Astrocyte (in vitro differentiated cells and primary cell): ENCODE data around the gene DUSP28.

Experiments used
- CTCF ChIP-seq: IDR thresholded peaks from 2 replicates; pipeline ENCODE4 v1.5.1; 2011; ENCODE audit warnings: low read depth, mild to moderate bottlenecking, inconsistent platforms, low read length, moderate library complexity; ENCODE audit not compliant: insufficient read depth
- EZH2 ChIP-seq: IDR thresholded peaks from 2 replicates; pipeline ENCODE4 v1.6.1; 2012; ENCODE audit warnings: mild to moderate bottlenecking, low read length, inconsistent platforms; ENCODE audit not compliant: insufficient read depth

DNA sequence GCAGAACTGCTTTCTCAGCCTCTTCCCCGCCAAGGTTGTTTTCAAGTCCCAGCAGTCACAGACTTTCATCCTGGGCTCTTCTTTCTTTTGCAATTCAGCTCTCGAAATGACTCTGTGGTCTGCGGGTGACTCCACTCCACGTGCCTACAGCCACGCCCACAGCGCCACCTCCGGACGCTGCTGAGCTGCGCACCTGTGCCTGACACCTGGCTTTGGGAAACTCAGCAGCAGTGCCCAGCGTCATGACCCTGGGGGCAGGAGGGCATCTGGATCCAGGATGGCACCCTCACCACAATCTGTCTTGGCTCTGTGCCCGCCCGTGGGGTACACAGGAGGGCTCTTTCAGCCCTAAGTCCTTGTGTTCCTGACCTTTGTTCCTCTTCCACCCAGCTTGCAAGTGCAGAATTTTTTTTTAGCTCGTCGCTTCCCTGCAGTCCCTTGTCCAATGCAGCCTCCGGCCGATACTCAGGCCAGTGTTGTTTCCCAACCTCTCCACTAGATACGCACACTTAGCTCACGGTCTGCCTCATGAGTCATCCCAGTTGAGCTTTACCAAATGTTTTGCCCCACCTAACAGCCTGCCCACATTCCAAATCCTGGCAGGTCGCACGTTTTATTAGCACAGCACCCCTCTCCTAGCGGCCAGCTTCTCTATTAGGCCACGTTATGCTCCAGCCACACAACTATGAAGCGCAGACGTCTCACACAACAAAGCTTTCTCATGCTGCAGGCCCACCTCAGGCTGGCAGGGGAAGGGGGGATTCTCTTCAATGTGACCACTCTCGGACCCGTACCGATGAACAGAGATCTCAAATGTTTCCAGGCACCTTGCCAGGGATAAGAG, 19.8 kb downstream of the DUSP28 start:
- no peak for TF ChIP-seq CTCF
- no peak for TF ChIP-seq EZH2
